DMS153 treated with DMSO at 0.1 percent for 48 hours (cell line): Measurements from ENCODE around the gene PRKD1.
A peak's percentile ranks its signal among the peaks of the same experiment; 100 is the strongest.

Source experiments
- DNase-seq: peaks from one replicate; lab custom pipeline; 2025; ENCODE audit not compliant: unreplicated experiment; lab: John Stamatoyannopoulos, UW

Gene PRKD1

DNA sequence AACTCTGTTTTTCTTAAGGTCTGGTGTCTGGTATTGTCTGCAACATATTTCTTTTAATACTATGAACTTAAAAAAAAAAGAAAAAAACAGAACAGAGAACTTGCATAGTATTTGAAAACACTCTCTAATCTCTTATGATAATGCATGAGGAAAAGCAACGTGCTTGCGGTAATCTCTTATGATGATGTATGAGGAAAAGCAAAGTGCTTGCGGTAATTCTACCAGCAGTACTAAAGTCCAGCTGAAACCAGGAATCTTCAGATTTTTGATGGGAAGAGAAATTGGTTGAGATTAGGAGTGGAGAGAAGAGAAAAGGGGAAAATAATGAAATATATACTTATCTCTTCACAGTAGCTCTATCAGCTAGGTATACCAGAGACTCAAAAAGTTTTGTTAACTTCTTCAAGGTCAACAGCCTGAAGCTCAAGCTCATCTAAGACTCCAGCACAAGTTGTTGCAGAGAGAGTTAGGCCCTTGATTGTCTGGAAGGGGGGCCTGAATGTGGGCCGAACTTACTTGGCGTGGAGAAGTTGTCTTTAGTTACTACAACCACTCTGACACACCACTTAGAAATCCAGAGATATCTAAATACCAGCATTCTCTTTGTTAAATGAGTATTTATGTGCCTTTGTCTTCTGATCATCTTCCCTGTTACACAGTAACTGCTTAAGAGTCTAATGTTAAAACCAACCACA, 240.4 kb downstream of the PRKD1 start:
- DNase-seq = no peak

- DNase-seq = no peak
Measured at GRCh38 chr14:29684926-29685325, 242.7 kb downstream of the PRKD1 start.

GRCh38 chr14:29682789-29683188, 244.9 kb downstream of the PRKD1 start:
- no peak for DNase-seq

DNA sequence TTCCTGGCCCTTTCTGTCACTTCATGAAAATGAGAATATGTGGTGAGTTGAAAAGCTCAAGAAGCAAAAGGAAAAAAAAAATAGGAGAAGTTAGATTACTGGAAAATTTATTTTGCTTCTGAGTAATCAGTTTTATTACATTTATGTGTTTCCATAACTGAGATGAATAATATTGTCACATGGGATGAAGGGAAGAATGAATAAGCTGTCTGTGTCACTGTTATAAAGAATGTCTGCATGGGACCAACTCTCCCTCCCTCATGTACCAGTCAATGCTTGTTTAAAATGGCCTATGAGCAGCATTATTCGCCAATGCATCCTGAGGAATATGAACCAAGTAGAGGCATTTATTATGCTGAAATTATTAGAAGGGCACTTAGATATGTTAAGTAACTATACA, 246.3 kb downstream of the PRKD1 start:
- no peak for DNase-seq

DNA sequence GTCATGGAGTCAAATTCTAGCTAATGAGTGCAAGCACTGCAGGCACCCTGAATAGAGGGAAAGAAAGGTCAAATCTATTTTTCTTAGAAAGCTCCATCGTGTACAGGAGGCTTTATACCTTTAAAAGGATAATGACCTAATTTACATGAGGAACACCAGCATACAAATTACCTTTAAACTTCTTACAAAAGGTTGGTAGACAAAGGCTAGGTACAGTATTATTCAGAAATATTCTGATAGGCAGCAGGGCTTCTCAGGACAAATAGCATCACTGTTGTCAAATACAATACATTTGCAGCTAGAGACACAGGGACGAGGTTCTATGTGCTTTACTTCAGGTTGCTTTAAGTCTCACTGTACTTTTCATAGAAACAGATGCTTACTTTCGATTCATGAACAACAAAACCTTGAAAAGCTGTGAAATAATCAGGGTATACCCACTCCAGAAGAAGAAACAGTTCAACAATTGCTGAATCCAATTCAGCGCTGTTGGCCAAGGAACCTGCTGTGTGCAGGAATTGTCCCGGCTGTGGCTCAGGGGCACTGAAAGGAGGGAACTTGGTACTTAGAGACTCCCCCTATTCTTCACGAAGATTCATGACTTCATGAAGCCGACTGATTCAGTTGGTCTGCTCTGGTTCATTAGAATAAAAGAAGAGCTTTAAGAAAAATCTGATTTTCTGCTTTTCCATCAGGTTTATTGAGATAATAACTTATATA, 252.9 kb downstream of the PRKD1 start:
- no peak for DNase-seq

DNA sequence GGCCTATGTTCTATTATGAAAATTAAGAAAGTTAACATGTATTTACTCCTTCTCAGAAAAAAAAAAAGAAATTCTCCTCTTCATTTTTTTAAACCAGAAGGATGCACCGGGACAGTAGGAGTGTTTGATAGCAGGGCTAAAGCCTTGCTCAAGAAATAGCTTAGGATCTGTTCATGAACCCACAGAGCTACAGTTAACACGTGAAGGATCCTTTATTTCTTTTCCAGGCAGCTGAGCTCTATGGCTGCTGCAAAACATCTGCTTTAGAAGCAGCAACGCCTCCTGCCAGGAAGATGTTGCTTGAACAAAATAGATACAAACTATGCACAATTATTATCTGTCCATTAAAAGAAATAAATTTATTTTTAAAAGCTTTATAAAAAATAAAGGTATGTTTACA, 254.8 kb downstream of the PRKD1 start:
- no peak for DNase-seq

GRCh38 chr14:29671034-29671433, 256.6 kb downstream of the PRKD1 start:
- no peak for DNase-seq

GRCh38 chr14:29668201-29668600, 259.4 kb downstream of the PRKD1 start:
- DNase-seq = no peak

GRCh38 chr14:29664515-29664914, 263.1 kb downstream of the PRKD1 start:
- no peak for DNase-seq

DNA sequence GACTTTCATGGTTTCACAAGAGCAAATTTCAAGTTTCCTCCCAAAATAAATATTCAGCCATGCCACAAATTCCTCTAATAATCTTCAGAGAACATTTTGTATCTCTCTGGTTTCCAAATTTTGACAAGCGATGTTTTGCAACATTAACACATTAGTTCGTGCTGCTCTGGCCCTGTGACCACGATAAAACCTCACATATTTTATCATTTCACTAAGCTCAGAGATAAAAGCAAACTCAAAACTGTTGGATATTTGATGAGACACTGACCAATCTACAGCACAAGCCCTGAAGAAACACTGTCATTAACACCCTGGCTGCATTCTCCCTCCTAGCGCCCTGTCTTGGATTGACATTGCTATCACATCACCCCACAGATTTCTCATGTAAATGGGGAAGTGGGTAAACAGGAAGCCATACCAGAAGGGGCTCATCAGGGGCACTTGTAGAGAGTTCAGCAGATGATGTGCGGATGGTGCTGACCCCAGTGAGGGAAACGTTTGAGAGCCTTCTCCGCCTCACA, 264.3 kb downstream of the PRKD1 start:
- DNase-seq = no peak

- no peak for DNase-seq
Measured at GRCh38 chr14:29654901-29655550, 272.6 kb downstream of the PRKD1 start.

- no peak for DNase-seq
Measured at GRCh38 chr14:29653303-29653702, 274.3 kb downstream of the PRKD1 start.

- DNase-seq = no peak
Measured at GRCh38 chr14:29652571-29652970, 275.1 kb downstream of the PRKD1 start.

DNA sequence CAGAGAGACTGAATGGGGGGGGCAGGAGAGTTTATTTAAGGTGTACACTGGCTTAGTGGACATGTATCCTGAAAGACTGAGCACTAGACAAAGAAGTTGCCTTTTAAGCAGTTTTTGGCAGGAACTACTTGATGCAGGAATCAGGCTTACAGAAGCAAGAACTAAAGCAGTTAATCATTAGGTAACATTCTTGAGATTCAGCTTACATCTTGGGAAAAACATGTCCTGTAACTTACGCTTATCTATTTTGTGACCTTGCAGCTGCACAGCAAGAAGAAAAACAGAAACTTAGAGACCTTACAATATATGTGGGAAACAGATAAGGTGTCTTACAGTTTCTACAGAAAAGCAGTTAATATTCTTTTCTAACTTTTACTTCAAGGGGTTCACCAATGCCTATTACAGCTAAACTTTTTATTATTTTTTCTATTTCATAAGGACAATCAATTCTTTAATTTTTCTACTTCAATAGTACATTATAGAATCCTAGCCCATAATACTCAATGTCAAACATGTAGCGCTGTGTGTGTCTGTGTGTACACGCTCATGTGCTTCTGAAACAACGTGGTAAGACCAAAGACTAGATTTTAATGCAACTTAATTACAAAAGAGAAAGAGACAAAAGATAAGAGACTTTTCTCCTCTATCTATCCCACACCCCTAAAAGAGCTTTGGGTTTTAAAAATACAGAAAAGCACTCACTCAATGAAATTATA, 276.9 kb downstream of the PRKD1 start:
- no peak for DNase-seq

- no peak for DNase-seq
Measured at GRCh38 chr14:29649170-29649569, 278.5 kb downstream of the PRKD1 start.

GRCh38 chr14:29648045-29648444, 279.6 kb downstream of the PRKD1 start:
- DNase-seq = no peak

DNA sequence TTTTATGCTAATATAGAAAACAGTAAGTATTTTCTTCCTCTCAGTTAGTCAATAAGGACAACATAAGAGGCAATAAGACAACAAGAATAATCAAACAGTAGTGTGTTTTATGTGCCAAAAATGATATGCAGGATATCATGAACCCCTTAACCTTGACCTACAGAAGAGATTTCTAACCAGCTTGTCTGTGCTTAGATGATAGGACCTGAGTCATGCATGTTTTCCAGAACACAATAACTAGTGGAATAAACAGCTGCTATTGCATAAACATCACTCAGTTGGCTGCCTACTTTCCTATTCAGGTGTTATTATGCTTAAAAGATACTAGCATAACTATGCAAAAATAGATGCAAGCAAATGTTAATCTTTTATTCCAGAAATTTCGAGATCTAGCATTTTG, 282.5 kb downstream of the PRKD1 start:
- no peak for DNase-seq

DNA sequence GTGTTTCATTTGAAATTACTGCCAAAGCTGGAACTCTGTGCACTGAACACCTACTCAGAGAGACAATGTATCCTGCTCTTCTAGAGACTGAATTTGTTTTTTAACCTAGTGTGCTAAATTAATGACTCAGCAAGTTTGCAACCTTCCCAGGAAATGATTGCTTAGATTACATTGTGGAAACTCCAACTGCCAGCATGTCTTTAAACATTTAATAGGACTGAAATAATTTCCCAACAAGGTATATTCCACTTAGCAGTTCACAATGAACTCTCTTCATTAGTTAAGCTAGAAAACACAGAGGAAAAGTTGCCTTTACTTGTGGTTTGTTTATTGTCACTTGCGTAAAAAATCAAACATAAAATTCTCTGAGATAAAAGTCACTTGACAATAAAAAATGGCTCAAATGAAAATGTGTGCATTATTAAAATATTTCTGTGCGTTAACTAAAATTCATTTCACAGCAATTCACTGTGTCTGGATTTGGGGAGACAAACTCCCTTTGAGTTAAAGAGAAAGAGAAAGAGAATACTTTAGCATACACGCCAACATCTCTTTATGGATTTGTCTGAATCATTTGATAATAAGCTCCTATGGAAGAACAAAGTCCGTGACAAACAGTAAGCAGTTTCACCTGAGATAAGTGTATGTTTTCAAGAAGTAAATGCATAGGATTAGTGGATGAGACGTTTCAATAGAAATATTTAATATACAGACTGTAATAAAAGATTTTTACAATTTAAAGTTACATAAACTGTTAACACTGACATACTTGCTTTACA, 284.0 kb downstream of the PRKD1 start:
- no peak for DNase-seq

- peak; percentile 69 for DNase-seq
Measured at GRCh38 chr14:29637411-29637810, 290.2 kb downstream of the PRKD1 start.

DNA sequence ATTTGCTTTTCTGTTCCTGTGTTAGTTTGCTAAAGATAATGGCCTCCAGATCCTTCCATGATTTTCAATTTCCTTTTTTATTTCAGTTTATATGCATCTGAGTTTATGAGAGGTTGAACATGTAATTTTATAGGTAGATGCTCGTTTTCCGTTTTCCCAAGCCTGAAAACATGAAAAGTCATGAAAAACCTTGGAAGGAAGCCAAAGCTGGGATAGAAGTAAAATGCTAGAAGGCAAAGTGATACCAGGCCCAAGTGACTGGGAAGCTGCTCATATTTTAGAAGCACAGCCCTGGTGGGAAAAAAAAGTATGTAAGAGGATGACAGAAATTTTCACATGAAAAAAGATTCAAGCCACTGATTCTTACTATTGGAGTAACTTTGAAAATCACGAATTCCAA, 290.8 kb downstream of the PRKD1 start:
- no peak for DNase-seq
